NCI-H510A (cell line): ENCODE measurements around the gene EMSY.

ENCODE experiments used
- DNase-seq: peaks from one replicate; lab custom pipeline; 2025; lab: John Stamatoyannopoulos, UW

The EMSY gene

GRCh38 chr11:76455331-76455730, 10.5 kb downstream of the EMSY start:
- DNase-seq = no peak

- no peak for DNase-seq
Measured at GRCh38 chr11:76455931-76456330, 11.1 kb downstream of the EMSY start.

- no peak for DNase-seq
Measured at GRCh38 chr11:76456571-76456970, 11.8 kb downstream of the EMSY start.

GRCh38 chr11:76459299-76459698, 14.5 kb downstream of the EMSY start:
- no peak for DNase-seq

- no peak for DNase-seq
Measured at GRCh38 chr11:76459846-76460245, 15.0 kb downstream of the EMSY start.

GRCh38 chr11:76462317-76462716, 17.5 kb downstream of the EMSY start:
- DNase-seq = no peak

- DNase-seq = no peak
Measured at GRCh38 chr11:76465701-76466100, 20.9 kb downstream of the EMSY start.

- no peak for DNase-seq
Measured at GRCh38 chr11:76466666-76467065, 21.8 kb downstream of the EMSY start.

- no peak for DNase-seq
Measured at GRCh38 chr11:76469141-76469540, 24.3 kb downstream of the EMSY start.

GRCh38 chr11:76471382-76471781, 26.6 kb downstream of the EMSY start:
- DNase-seq = no peak

- no peak for DNase-seq
Measured at GRCh38 chr11:76480241-76480640, 35.4 kb downstream of the EMSY start.

- DNase-seq = no peak
Measured at GRCh38 chr11:76491644-76492043, 46.8 kb downstream of the EMSY start.

GRCh38 chr11:76493040-76493439, 48.2 kb downstream of the EMSY start:
- DNase-seq = no peak

GRCh38 chr11:76493626-76494539, 49.1 kb downstream of the EMSY start:
- DNase-seq = no peak

- DNase-seq = no peak
Measured at GRCh38 chr11:76495019-76495418, 50.2 kb downstream of the EMSY start.

- no peak for DNase-seq
Measured at GRCh38 chr11:76496174-76496573, 51.4 kb downstream of the EMSY start.

- DNase-seq = no peak
Measured at GRCh38 chr11:76501526-76502202, 56.8 kb downstream of the EMSY start.

GRCh38 chr11:76506833-76507232, 62.0 kb downstream of the EMSY start:
- no peak for DNase-seq

- DNase-seq = no peak
Measured at GRCh38 chr11:76510060-76511047, 65.5 kb downstream of the EMSY start.

- DNase-seq = no peak
Measured at GRCh38 chr11:76512851-76513653, 68.2 kb downstream of the EMSY start.

GRCh38 chr11:76513654-76514034, 68.8 kb downstream of the EMSY start:
- DNase-seq = no peak
